ENCODE data around the gene CHD1. TPM values are rescaled to one million over a fixed set of nuclear protein-coding genes. Genes with fewer than 3 reads are reported as not detected.
A peak's percentile ranks its signal among the peaks of the same experiment; 100 is the strongest.

Gene CHD1
- polyA plus RNA-seq, 1 experiment: 26.4 TPM

- Histone ChIP-seq H3K27me3 (ENCODE audit: control insufficient read depth, insufficient read depth, low read length) (no peaks in the 10 kb centered on the region), H3K27ac (ENCODE audit: low read depth, low read length) (no peak overlapping the region), H3K4me3 (ENCODE audit: low read depth, low read length) (no peak overlapping the region), H3K9me3 (ENCODE audit: control insufficient read depth, insufficient read depth, low read length) (no peaks in the 10 kb centered on the region; the same call in 1 of the 2 replicates)
- ChIA-PET POLR2A (no interaction called here), CTCF (no interaction called here)
- no peak for TF ChIP-seq CTCF (IDR thresholded peaks at IDR 0.05; ENCODE audit: low read depth, low read length)
- DNase-seq (ENCODE audit: low read depth, low spot score): no peak
Observed at GRCh38 chr5:98930972-98931762, 2.4 kb upstream of the CHD1 start.

GRCh38 chr5:98929710-98930298 is 997 bp upstream of the CHD1 start:
- H3K27ac ChIP-seq (ENCODE audit: low read depth, low read length): peak overlapping the region; percentile 100
- H3K9me3 ChIP-seq (ENCODE audit: control insufficient read depth, insufficient read depth, low read length): no peaks in the 10 kb centered on the region; the same call in 1 of the 2 replicates
- no peak for DNase-seq (ENCODE audit: low read depth, low spot score)
- ChIA-PET CTCF (interaction anchor here (2.1 kb wide), 1 partner anchor 102 kb away, joined by 8 read pairs; no protein-coding TSS in a partner anchor), POLR2A (interaction anchor here (0.8 to 1.2 kb wide), 3 partner anchors 9 to 130 kb away, joined by 3 to 4 read pairs (median 3); no protein-coding TSS in a partner anchor)
- peak overlapping the region; percentile 92 for H3K4me3 ChIP-seq (ENCODE audit: low read depth, low read length)
- TF ChIP-seq CTCF (IDR thresholded peaks at IDR 0.05; ENCODE audit: low read depth, low read length): no peak
- no peaks in the 10 kb centered on the region for H3K27me3 ChIP-seq (ENCODE audit: control insufficient read depth, insufficient read depth, low read length)

DNA sequence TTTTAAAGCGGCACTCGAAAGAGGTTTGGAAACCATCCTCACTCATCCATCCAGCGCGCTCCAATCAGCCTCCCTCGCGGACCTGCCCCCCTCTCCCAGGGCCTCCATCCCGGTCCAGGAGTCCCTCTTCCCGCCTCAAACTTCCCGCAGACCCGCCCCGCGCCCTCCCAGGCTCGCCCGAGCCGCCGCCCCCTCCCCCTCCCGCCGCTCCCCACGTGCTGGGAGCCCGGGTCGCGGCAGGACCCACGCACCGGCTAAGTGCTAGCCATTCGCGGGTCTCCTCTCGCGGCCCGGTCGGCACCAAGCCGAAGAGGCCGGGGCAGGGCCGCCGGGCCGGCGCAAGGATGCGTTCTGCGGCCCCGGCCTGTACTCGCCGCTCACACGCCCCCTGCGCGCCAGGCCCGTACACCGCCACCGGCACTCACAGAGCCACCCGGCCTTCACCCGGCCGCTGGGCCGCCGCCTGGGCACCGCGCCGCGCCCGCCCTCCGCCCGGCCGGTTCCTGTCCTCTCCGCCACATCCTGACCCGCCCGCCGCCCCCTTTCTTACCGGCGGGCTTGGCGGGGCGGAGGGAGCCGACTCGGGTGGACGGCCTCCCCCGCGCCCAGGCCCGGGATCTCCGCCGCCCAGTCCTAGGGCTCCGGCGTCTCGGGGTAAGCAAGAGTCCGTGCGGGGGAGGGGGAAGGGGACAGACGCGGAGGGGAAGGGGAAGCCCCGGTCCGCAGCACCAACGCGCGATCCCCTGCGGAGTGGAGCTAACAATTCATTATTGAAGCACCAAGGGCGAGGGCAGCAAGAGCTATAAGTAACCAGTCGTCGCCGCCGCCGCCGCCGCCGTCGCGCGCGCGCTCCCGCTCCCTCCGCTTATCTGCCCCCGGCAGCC is 576 bp downstream of the CHD1 start:
- no peak for DNase-seq (ENCODE audit: low read depth, low spot score)
- H3K27me3 ChIP-seq (ENCODE audit: control insufficient read depth, insufficient read depth, low read length): no peaks in the 10 kb centered on the region
- CTCF ChIA-PET: interaction anchor here (0.7 to 2.1 kb wide), 3 partner anchors 14 to 104 kb away, joined by 3 to 8 read pairs (median 3); no protein-coding TSS in a partner anchor
- POLR2A ChIA-PET: interaction anchor here (0.6 to 1.0 kb wide), 4 partner anchors 10 to 1624 kb away, joined by 3 read pairs; no protein-coding TSS in a partner anchor
- peak overlapping the region; percentile 92 for H3K4me3 ChIP-seq (ENCODE audit: low read depth, low read length)
- TF ChIP-seq CTCF (IDR thresholded peaks at IDR 0.05; ENCODE audit: low read depth, low read length): no peak
- peak overlapping the region; percentile 77 for H3K27ac ChIP-seq (ENCODE audit: low read depth, low read length)
- no peaks in the 10 kb centered on the region; the same call in 1 of the 2 replicates for H3K9me3 ChIP-seq (ENCODE audit: control insufficient read depth, insufficient read depth, low read length)

- ChIA-PET CTCF (interaction anchor here (1.1 kb wide), 1 partner anchor 31 kb away, joined by 3 read pairs; no protein-coding TSS in a partner anchor), POLR2A (no interaction called here)
- H3K27ac ChIP-seq (ENCODE audit: low read depth, low read length): peak overlapping the region; percentile 33
- peak overlapping the region; percentile 92 for H3K4me3 ChIP-seq (ENCODE audit: low read depth, low read length)
- no peaks in the 10 kb centered on the region; the same call in 1 of the 2 replicates for H3K9me3 ChIP-seq (ENCODE audit: control insufficient read depth, insufficient read depth, low read length)
- TF ChIP-seq CTCF (IDR thresholded peaks at IDR 0.05; ENCODE audit: low read depth, low read length): no peak
- DNase-seq (ENCODE audit: low read depth, low spot score): peak; percentile 36
- no peaks in the 10 kb centered on the region for H3K27me3 ChIP-seq (ENCODE audit: control insufficient read depth, insufficient read depth, low read length)
Observed at GRCh38 chr5:98927242-98927988, 1.4 kb downstream of the CHD1 start.
